Cardiac septum (tissue), 1 donor: Measurements from ENCODE around the gene CHFR. TPM values are rescaled to one million over a fixed set of nuclear protein-coding genes. Genes with fewer than 3 reads are reported as not detected.
"Not testable (repeated sequence)": the region's sequence is repeated elsewhere in the genome, so short reads cannot be mapped to it uniquely, and the experiment has no call there.

Experiments used
- DNase-seq: peaks from one replicate; pipeline ENCODE4 v3.0.0-alpha.2; 2020; ENCODE audit warnings: low spot score
- intact Hi-C: fragments of 100-400 bp; cut with DNase I; formaldehyde crosslinking; loops from one replicate; pipeline ENCODE4 v1.14.0; 2022
- total RNA-seq: library from RNA; stranded (reverse); fragmentation: NEBNext Ultra II Directional; extraction: Animal tissue kit (Norgen Biotek cat#: 25700); gene quantifications from one replicate; pipeline ENCODE4 v1.2.1, GENCODE V29; 2021
- donor health status: DM: no; HTN: no; CAD: no.

Gene CHFR
- total RNA-seq, 1 donor from 2014 or later = 22.5 TPM

DNA sequence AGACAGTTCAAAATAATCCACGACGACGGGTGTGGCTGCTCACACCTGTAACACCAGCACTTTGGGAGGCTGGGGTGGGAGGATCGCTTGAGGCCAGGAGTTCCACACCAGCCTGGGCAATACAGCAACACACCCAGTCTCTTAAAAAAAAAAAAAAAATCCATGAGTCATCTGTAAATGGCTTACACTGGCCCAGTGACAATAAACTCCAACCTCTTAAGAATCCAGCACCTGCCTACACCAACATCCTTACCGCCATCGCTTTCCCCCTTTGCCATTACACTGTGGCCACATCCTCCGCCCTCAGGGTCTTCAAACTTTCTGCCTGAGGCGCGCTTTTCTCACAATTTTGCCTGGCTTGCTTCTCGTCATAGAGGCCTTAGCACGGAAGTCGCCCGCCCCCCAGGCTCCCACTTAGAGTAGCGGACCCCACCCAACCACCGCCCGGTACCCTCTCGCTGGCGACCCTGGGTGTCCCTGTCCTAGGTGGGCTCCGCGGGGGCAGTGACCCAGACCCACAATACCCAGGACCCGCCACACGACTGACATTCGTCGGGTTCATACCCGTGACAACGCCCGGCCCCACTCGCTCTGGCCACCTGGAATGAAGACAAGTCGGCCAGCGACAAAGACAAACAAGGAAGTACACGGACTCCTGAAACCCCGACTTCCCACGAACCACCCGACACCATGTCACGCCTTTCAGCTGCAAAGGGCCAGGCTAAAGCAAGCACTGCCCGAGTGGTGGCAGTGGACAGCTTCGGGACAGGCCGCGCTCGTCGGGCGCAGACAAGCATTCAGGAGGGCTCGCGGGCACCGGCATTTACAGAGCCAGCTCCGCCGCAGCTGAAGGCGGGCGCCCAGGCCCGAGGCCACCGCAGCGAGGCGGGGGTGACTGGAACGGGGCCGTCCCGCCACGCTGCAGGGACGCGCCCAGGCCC is 59.4 kb downstream of the CHFR start:
- intact Hi-C loops = loop anchor here (2.0 to 5.0 kb wide), 2 partner anchors 59 to 61 kb away; partner anchors contain the start of gene CHFR
- DNase-seq = no peak

DNA sequence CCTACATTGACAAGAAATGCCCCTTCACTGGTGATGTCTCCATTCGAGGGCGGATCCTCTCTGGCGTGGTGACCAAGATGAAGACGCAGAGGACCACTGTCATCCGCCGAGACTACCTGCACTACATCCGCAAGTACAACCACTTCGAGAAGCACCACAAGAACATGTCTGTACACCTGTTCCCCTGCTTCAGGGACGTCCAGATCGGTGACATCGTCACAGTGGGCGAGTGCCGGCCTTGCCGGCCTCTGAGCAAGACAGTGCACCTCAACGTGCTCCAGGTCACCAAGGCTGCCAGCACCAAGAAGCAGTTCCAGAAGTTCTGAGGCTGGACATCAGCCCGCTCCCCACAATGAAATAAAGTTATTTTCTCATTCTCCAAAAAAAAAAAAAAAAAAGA is 61.5 kb downstream of the CHFR start:
- DNase-seq = no peak
- intact Hi-C loops = loop anchor here (5.0 kb wide), 1 partner anchor 59 kb away; no protein-coding TSS in a partner anchor

DNA sequence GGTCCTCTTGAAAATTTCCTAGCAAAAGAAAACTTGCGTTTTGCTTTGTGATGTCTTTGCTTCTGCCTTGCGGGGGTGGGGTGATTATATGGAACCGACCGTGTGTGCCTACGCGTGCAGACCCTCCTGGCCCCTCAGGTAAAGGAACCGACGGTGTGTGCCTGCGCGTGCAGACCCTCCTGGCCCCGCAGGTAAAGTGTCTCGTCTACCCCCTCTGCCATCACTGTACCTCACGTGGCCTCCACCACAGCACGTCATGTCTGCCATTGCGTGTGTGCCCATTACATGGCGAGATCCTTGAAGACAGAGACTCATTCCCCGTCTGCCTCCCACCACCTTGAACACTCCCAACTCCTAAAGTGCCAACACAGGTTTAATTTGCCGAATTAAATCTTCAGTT is 62.3 kb downstream of the CHFR start:
- no peak for DNase-seq
- intact Hi-C loops = loop anchor here (5.0 kb wide), 1 partner anchor 58 kb away; no protein-coding TSS in a partner anchor

DNA sequence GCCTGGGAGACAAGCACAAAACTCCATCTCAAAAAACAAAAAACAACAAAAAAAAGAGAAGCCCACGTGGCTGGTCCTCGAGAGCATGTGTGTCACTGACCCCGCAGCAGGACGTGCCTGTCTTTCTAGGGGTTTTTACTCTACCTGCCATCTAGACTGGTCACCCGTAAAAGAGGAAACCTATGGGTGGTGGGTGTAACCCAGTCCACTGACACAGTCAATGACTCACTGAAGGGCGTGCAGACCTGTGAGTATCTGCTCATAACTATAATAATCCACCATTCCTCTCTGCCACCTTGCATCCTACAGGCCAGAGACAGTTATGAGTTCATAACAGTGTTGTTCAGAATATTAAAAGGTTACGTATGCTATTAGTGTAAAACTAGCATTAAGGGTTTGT is 63.4 kb downstream of the CHFR start:
- no peak for DNase-seq
- intact Hi-C loops = no loop called here

DNA sequence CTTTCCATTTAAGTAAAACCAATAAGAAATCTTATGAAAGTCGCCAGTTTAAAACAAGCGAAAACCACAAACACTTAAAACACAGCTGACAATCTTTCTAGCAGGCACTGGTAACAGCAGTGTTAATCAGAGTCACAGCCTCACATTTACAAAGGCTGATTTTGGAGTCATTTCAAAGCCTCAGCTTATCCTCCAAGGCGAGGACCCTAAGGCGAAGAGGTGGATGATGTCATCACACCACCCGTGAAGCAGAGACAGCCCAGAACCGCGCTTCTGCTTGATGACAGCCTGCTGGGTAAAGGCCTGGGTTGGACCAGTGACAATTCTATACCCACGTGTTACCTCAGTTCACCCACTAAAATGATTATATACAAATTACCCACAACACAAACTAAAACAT is 68.8 kb downstream of the CHFR start:
- intact Hi-C loops = no loop called here
- DNase-seq = no peak

DNA sequence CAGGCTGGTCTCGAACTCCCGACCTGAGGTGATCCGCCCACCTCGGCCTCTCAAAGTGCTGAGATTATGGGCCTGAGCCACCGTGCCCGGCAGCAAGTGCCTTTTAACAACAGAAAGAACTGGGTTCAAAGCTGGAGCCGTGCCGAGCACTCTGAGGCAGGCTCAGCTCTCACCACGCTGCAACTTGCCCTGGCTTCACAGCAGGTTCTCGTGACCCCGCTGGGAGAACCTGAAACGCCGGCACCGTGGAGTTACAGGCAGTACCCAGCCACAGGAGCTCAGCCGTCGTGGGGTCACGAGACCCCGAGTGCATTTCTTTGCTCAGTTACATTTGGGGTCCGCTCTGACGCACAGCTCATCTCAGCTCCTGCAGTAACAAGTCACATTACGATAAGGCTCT is 73.2 kb downstream of the CHFR start:
- intact Hi-C loops = no loop called here
- no peak for DNase-seq

DNA sequence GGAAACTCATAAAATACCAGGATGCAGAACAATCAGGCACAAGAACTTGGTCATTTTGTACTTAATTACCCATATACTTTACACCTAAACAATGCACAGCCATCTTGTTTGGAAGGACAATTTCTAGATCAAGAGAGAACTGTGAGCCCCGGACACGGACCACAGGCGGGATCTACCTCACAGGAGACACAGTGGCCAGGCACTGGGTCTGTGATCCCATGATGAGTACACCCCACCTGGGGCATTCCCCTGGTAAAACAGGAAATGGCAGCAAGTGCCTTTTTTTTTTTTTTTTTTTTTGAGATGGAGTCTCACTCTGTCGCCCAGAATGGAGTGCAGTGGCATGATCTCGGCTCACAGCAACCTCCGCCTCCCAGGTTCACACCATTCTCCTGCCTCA is 74.0 kb downstream of the CHFR start:
- intact Hi-C loops = no loop called here
- no peak for DNase-seq

DNA sequence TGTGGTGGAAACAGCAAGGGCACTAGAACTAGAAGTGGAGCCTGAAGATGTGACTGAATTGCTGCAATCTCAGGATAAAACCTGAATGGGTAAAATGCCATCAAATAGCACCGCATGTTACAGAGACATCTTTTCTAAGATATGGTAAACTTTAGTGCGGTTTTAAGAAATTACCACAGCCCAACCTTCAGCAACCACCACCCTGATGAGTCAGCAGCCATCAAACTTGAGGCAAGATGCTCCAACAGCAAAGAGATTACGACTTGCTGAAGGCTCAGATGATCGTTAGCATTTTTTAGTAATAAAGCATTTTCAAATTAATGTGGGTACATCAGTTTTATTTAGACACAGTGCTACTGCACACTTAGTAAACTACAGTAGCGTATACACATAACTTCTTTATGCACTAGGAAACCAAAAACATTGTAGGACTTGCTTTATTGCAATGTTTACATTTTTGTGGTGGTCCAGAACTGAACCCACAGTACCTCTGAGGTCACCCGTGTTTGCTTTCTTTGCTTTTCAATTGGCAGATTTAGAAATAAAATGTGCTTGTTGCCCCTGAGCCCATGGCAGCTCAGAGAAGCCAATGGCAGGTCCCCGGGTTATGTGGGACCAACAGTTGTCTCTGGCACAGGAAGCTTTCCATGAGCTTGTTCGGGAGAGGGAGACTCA is 74.6 kb downstream of the CHFR start:
- intact Hi-C loops = no loop called here
- DNase-seq = no peak

DNA sequence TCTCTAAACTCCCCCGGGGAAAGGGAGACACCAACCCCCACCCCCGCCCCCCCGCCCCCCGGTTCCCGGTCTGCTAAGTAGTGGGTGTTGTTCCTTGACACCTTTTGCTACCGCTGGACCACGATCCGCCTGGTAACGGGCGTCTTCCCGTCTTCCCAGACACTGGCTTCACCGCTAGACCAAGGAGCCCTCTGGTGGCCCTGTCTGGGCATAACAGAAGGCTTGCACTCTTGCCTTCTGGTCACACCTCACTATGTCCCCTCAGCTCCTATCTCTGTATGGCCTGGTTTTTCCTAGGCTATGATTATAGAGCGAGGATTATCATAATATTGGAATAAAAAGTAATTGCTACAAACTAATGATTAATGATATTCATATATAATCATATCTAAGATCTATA is 78.0 kb downstream of the CHFR start:
- DNase-seq, intact Hi-C loops: not testable (repeated sequence)

DNA sequence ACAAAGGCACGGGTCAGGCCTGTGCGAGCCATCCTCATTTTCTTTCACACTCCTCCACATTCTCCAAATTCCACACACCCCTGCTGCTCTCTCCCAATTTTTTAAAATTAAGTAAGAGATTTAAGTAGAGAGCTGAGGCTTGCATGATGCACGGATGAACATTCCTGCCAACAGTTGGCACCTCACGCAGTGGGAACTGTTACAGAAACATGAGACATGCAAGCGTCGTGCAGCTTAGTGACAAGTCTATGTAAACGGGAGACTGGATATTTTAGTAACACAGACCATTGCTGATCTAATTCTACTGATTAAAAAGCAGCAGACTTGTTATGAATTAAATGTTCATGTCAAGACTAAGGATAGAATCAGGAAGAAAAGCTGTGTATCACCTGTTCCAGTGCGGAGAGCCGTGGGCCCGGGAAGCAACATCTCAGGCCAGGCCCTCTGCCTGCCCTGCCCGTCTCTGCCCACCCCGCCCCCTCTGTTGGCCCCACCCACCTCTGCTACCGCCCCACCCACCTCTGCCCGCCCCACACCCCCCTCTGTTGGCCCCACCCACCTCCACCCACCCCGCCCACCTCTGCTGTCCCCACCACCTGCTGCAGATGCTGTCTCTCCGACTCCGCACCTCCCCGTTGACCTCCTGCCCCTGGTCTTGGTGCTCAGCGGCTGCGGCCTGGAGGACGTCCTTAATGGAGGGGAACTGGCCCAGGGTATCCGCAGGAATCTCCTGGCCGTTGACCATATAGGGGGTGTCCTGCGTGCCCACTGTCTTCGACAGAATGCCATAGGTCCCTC is 79.9 kb downstream of the CHFR start:
- DNase-seq = no peak
- intact Hi-C loops = no loop called here

DNA sequence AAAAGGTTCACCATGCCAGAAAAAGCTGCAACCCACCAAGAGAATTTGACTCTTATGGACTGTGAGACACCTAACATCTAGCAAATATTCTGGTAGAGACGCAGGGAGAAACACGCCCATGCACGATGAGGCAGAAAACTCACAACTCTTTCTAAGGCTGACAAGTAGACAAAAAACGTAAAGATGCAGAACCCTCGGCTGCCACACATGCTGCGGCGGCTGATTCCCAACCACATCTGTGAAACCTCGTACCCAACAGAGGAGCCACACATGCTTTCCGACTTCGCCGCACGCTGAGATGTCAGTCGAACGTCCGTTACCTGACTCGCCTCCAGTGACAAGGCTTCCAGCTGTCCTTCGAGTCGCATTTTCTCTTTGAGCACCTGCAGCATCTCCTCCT is 80.5 kb downstream of the CHFR start:
- intact Hi-C loops = no loop called here
- DNase-seq = no peak

DNA sequence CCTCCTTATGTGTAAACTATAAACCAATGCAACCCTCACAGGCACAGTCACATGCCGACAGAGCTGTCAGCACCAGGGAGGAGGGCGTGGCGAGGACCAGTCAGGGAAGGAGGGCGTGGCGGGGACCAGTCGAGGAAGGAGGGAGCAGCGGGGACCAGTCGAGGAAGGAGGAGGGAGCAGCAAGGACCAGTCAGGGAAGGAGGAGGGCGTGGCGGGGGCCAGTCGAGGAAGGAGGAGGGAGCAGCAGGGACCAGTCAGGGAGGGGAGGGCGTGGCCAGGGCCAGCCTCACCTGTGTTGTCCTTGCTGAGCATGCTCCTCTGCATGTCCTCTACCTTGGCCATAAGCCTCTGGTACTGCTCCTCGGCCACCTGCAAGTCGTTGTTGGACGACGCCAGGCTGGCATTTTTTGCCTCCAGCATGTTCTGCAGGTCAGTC is 83.0 kb downstream of the CHFR start:
- intact Hi-C loops = no loop called here
- DNase-seq = no peak

DNA sequence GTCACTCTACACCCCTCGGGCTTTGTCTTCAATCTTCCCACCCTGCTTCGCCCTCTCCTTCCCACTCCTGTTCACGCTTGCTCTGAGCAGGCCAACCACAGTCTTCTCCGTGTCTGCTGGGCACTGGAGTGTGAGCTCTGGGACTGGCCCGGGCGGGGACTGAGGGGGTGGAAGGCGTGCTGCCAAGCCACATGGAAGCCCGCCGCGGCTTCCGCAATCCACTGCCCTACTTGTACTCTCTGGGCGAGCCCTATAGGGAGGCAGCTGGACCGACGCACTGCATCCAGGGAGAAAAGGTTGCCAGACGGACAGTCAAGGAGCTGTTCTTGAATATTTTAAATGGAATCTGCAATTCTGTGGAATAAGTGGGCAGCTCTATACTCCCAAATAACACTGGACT is 83.5 kb downstream of the CHFR start:
- no peak for DNase-seq
- intact Hi-C loops = no loop called here

DNA sequence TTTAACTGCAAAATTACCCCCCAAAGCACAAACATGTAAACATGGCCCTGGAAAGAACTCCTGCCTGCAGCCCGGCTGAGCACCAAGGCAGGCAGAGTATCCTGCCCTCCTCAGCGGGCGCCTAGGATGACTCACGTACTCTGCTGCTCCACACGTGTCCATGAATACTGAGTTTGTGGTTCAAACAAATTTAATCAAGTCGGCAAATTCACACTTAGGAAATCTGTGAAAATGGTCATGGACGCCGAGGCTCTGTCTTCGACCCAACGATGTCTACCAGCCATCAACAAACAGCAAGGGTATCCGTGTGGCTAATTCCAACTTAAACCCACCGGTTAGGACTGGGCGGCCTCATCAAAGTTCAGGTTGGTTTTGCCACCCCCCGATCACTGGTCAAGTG is 84.3 kb downstream of the CHFR start:
- DNase-seq = no peak
- intact Hi-C loops = no loop called here

DNA sequence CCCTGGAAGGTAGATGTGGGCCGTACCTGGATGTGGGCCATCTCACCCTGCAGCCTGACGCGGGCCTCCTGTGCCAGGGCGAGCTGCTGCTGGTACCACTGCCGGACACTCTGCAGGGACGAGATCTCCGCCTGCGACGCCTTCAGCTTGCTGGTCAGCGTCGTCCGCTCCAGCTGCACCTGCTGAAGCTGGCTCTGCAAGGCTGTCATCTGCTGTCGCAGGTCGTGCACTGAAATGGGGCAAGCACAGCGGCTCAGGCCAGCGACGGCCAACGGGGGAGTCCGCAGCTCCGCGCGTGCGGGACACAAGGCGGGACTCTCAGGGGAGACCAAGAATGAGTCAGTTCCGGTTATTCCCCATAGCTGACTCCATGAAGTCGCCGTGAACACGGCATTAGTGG is 85.7 kb downstream of the CHFR start:
- no peak for DNase-seq
- intact Hi-C loops = no loop called here

DNA sequence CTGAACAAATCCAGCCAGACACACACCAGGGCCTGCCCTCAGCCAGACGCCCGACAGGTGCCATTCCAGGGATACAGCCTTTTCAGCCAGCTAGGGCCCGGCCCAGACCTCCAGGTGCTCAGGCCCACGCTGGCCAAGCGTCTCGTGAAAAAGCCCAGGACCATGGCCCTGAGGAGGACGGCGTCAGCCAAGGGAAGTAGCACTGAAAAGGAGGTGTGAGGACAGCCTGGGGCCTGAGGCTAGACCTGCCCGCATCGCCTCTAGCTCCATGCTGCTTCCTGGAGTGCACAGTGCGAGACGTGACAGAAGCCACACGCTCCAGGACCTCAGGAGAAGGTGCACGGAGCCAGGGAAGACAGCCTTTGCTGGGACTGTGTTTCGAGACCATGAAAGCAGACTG is 88.6 kb downstream of the CHFR start:
- no peak for DNase-seq
- intact Hi-C loops = no loop called here

DNA sequence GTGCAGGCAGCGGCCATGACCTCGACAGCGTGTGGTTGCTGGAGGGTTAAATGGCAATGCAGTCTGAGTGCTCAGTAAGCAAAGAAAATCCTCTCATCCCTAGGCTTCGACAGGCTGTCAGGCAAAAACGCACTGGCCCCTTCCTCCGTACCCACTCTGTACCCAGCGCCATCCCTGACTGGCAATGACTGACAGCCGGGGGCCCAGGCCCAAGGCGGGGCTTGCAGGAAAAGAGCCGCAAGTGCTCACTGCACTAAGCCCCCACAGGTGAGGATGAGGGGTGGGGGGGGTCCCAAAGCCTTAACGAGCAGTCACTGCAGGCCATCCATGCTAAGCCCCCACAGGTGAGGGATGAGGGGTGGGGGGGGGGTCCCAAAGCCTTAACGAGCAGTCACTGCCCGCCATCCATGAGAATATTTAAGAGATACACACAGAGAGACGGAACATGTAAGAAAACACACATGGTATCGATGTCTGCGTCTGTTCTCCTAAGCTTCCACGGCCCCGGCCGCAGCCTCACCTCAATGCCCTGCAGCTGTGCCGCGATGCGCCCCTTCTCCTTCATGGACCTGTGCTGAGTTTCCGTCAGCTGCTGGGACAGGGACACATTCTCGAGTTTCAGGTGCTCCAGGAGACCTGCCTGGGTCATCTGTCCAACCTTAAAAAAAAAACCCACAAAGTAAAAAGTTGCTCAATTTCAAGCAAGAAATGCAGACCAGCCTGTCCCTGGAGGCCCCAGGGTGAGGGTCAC is 89.4 kb downstream of the CHFR start:
- intact Hi-C loops = no loop called here
- no peak for DNase-seq

DNA sequence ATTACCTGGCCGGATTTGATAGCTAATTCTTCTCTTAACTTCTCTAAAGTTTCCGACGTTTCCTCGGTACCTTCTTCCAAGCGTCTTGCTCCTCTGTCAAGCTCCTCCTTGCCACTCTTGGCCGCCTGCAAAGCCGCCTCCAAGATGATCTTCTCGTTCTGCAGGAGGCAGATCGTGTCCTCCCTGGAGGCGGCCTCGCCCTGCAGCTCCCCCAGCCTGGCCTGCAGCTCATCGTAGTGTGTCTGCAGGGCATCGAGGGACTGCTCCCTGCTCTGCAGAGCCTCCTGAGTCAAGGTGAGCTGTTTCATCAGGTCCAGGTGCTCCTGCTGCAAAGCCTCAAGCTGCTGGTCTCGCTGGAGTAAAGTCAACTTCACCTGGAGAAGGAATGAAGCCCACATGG is 91.6 kb downstream of the CHFR start:
- intact Hi-C loops = no loop called here

DNA sequence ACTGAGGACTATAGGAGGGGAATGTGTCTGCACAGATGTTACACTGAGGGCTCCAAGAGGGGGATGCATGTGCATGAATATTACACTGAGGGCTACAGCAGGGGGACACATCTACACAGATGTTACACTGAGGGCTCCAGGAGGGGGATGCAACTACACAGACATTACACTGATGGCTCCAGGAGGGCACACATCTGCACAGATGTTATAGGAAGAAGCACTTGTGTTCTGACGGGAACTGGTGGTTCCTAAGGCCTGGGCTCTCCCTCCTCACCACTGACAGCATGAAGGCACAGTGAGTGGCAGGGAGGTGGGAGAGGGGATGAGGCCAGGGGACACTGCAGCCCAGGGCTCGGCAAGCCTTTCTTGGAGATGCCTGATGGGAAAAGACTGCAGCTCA is 95.5 kb downstream of the CHFR start:
- intact Hi-C loops, DNase-seq: not testable (repeated sequence)

More for the DNA sequence above, 91.6 kb downstream of the CHFR start:
- DNase-seq = no peak
